ENCODE data around the gene CASP10. TPM values are rescaled to one million over a fixed set of nuclear protein-coding genes. Genes with fewer than 3 reads are reported as not detected.

The CASP10 gene
- total and polyA plus RNA-seq, 2 of the 8 experiments (the other 6 are each of a cell fraction or from before 2014, with no cell fraction given) = 2.3 to 4.0 TPM

DNA sequence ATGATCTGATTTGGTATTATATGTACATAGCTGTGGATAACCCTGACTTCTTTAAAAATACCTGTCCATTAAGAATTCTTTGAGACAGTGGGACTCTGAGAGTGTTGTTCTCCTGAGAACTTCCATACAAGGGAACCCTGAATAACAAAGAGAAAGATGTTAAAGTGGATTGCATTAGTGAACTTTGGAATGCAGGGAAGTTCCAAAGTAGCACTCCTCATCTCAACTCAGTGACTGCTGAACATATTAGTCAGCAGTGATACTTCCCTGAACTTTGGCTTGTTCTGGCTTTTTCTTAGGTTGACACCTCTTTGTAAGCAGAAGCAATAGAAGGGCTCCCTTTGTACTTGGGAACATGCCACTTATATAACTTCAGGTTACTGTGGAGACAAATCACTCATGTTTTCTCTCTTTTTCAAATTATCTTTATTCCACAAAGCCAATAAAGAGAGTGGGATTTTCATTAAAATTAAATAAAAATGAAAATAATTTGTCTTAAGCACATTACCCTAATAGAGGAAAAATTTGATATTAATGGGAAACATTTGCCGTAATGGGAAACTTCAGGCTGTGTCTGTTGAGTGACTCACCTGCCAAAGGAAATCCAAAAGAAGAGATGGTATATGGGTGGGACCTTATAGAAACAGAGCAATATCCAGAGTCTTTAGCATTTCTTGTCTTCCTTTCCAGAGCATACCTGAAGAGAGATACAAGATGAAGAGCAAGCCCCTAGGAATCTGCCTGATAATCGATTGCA is 33.7 kb upstream of the CASP10 start:
- no peak overlapping the region for H2AK5ac ChIP-seq (ENCODE audit: low read depth, low read length)
- POLR2A ChIA-PET (ENCODE audit: partially characterized antibody) = interaction anchor here (0.7 kb wide), 1 partner anchor 39 kb away, joined by 3 read pairs; no protein-coding TSS in a partner anchor
- H3K23ac ChIP-seq (ENCODE audit: insufficient read length) = no peak overlapping the region
- no peak overlapping the region for H3K18ac ChIP-seq (ENCODE audit: extremely low read depth, low read length)
- H2BK5ac ChIP-seq (ENCODE audit: low read depth, low read length) = no peak overlapping the region
- WGBS, 2 experiments (ENCODE audit: extremely low coverage in 1 of 2, insufficient coverage in 1 of 2, insufficient read length in 1 of 2, insufficient replicate concordance in 2 of 2, low coverage in 1 of 2, low lambda C conversion rate in 2 of 2, missing lambda C conversion rate in 1 of 2) = 94% methylated on average over 2 of the region's 2 CpGs; no CpG with 5 or more reads in 1 of the 2 experiments
- DNase-seq (ENCODE audit: low read depth in 1 of 2, low spot score in 2 of 2) = no peak
- H4K20me1 ChIP-seq (replicated peaks in 1 of 2; ENCODE audit: control insufficient read depth in 1 of 2, insufficient read depth in 2 of 2, low read length in 2 of 2) = no peaks in the 10 kb centered on the region
- H2BK120ac ChIP-seq (replicated peaks; ENCODE audit: low read depth, low read length) = no peak overlapping the region
- no peak overlapping the region for H2BK15ac ChIP-seq (ENCODE audit: low read length)
- H3K9ac ChIP-seq (replicated peaks in 1 of 4; ENCODE audit: extremely low read depth in 1 of 4, low read depth in 3 of 4, low read length in 3 of 4) = no peak overlapping the region
- no peak overlapping the region for H3K4me3 ChIP-seq (ENCODE audit: extremely low read depth in 1 of 4, insufficient read depth in 2 of 4, low read depth in 3 of 4, low read length in 4 of 4)
- no peak overlapping the region for H3K56ac ChIP-seq (replicated peaks; ENCODE audit: insufficient read length, low read depth, low read length)
- no peaks in the 10 kb centered on the region for H3K9me3 ChIP-seq (ENCODE audit: insufficient read depth in 2 of 2, low read depth in 1 of 2, low read length in 1 of 2)
- CTCF ChIA-PET (ENCODE audit: partially characterized antibody) = interaction anchor here (0.9 to 9.4 kb wide), 6 partner anchors 9 to 83 kb away, joined by 3 to 61 read pairs (median 3); no protein-coding TSS in a partner anchor
- no peak overlapping the region for H4K91ac ChIP-seq (replicated peaks; ENCODE audit: insufficient read length, low read length)
- no peak overlapping the region for H4K5ac ChIP-seq (ENCODE audit: insufficient read length, low read depth, low read length)
- H2AFZ ChIP-seq (ENCODE audit: low read length) = no peak overlapping the region
- no peaks in the 10 kb centered on the region for H3K36me3 ChIP-seq (ENCODE audit: control insufficient read depth in 2 of 4, insufficient read depth in 4 of 4, low read length in 3 of 4)
- no peak overlapping the region for H3K4me2 ChIP-seq (ENCODE audit: insufficient read depth in 1 of 2, low read depth in 2 of 2, low read length in 2 of 2)
- H2BK12ac ChIP-seq (ENCODE audit: low read depth, low read length) = no peak overlapping the region
- no peaks in the 10 kb centered on the region for H3K79me1 ChIP-seq (ENCODE audit: low read depth, low read length)
- no peaks in the 10 kb centered on the region for H3K23me2 ChIP-seq (ENCODE audit: low read depth, low read length)
- FAIRE-seq = no peak
- H3K27me3 ChIP-seq (replicated peaks in 1 of 4; ENCODE audit: control insufficient read depth in 3 of 4, extremely low read depth in 1 of 4, insufficient read depth in 3 of 4, low read length in 3 of 4) = no peaks in the 10 kb centered on the region
- no peaks in the 10 kb centered on the region for H3K79me2 ChIP-seq (ENCODE audit: control insufficient read depth in 1 of 2, insufficient read depth in 2 of 2, low read length in 2 of 2)
- no peak overlapping the region for H3K4ac ChIP-seq (replicated peaks; ENCODE audit: insufficient read length, low read depth, low read length)
- TF ChIP-seq KDM1A (IDR thresholded peaks at IDR 0.05; ENCODE audit: borderline replicate concordance, low read length) (no peak), RFX5 (IDR thresholded peaks at IDR 0.05; ENCODE audit: borderline replicate concordance, low read depth, low read length) (no peak), SUZ12 (IDR thresholded peaks at IDR 0.05; ENCODE audit: low read length) (no peak), TEAD4 (IDR thresholded peaks at IDR 0.05; ENCODE audit: low read depth, low read length) (no peak), SIX5 (IDR thresholded peaks at IDR 0.05; ENCODE audit: low read depth, low read length) (no peak)
- H4K8ac ChIP-seq (ENCODE audit: extremely low read depth, insufficient read depth, low read length) = no peak overlapping the region
- H2BK20ac ChIP-seq (ENCODE audit: low read length) = no peak overlapping the region
- no peak overlapping the region for H3K27ac ChIP-seq (ENCODE audit: low read depth, low read length)
- no peaks in the 10 kb centered on the region for H3K4me1 ChIP-seq (replicated peaks in 1 of 4; ENCODE audit: control insufficient read depth in 3 of 4, insufficient read depth in 4 of 4, low read length in 3 of 4)
- H3K14ac ChIP-seq (ENCODE audit: insufficient read length) = no peak overlapping the region

Data from H1 (cell line).